ENCODE results near the gene KRTAP10-7.
"Not testable (repeated sequence)": the region's sequence is repeated elsewhere in the genome, so short reads cannot be mapped to it uniquely, and the experiment has no call there.

KRTAP10-7 gene

GRCh38 chr21:44571844-44572782 lies 28.3 kb upstream of the KRTAP10-7 start:
- DNase-seq: no peak

GRCh38 chr21:44572959-44573583 lies 27.3 kb upstream of the KRTAP10-7 start:
- DNase-seq: no peak

DNA sequence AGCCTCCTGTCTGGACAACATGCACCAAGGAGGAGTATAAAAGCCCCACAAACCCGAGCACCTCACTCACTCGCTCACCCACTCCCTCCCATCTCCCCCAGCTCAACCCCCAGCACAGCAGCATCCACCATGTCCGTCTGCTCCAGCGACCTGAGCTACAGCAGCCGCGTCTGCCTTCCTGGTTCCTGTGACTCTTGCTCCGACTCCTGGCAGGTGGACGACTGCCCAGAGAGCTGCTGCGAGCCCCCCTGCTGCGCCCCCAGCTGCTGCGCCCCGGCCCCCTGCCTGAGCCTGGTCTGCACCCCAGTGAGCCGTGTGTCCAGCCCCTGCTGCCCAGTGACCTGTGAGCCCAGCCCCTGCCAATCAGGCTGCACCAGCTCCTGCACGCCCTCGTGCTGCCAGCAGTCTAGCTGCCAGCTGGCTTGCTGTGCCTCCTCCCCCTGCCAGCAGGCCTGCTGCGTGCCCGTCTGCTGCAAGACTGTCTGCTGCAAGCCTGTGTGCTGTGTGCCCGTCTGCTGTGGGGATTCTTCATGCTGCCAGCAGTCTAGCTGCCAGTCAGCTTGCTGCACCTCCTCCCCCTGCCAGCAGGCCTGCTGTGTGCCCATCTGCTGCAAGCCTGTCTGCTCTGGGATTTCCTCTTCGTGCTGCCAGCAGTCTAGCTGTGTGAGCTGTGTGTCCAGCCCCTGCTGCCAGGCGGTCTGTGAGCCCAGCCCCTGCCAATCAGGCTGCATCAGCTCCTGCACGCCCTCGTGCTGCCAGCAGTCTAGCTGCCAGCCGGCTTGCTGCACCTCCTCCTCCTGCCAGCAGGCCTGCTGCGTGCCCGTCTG lies 26.6 kb upstream of the KRTAP10-7 start, which contains the start of gene KRTAP10-4:
TSS of gene KRTAP10-4 (plus strand) at position 100 of the 827 bp plus-strand sequence. CDS start at position 130, 30 bp downstream.
- not testable (repeated sequence) for DNase-seq

- no peak for DNase-seq
Measured at GRCh38 chr21:44574457-44575306, 25.7 kb upstream of the KRTAP10-7 start.

DNA sequence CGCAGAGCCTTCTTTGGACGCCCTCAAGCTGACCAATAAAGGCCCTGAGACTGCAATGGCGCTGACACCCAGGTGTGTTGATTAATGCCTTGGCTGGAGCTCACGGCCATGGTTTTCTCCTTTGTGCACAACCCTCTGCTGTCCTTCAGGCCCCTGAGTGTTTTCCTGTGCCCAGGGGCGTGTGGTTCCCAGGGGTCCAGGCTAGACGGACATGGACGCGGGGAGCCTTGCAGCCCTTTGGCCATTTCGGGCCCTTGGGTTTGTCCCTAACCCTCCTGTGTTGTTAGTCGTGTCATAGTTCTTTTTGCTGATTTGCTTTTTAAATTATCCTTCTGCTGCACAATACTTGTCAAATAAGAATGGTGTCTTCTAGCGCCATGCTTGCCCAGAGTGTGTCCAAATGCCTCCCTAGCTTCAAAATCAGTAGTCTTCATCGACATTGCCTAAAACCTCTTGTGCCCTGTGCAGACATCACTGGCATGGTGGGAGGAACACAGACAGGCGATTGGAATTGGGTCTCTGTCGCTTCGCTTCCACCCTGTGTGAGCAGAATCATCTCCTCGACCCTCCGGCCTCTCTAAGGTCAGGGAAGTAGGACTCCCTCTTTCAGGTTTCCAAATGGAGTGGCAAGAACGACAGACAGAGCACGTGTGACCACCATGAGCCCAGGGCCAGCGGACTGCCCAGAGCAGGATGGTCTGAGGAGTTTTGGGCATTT lies 24.9 kb upstream of the KRTAP10-7 start:
- no peak for DNase-seq

DNA sequence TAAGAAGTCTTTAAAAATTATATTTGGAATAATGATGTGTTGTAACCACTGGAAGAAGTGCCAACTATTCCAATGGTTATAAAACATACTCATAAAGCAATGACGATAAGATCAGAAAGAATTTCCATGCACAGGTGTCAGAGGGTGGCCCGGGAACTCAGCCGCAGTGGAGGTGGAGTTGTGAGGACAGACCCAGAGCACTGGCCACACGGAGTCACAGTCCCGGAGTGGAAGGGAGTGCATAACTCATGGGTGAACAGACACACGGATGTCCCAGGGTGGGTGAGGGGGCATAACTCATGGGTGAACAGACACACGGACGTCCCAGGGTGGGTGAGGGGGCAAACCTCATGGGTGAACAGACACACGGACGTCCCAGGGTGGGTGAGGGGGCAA lies 24.4 kb upstream of the KRTAP10-7 start:
- no peak for DNase-seq

DNA sequence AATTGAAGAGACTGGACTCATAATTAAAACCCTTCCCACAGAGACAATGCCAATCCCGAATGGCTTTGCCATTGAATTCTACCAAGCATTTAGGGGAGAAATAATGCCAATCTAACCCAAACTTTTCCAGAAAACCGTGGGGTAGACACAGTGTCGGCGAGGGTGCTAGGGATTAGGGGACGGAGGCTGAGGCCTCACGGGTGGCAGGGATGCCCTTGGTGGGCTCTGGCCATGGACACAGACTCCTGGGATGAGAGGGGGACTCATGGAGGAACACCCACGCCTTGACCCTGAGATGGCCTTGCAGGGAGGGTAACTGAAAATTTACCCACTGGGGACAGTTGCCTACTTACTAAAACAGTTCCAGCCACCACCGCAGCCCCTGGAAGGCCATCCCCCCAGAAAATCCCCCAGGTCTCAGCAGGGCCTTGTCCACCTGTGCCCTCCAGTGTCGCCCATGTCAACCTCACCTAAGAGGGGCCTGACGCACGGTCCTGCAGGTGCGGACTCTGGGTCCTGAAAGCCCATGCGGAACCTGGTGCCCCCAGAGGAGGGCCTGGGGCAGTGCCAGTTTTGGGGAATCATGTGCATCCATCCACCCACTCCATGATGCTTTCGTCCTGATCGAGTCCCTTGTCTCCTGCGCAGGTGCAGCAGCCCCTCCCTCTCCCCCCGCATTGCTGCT lies 21.9 kb upstream of the KRTAP10-7 start:
- DNase-seq: no peak

DNA sequence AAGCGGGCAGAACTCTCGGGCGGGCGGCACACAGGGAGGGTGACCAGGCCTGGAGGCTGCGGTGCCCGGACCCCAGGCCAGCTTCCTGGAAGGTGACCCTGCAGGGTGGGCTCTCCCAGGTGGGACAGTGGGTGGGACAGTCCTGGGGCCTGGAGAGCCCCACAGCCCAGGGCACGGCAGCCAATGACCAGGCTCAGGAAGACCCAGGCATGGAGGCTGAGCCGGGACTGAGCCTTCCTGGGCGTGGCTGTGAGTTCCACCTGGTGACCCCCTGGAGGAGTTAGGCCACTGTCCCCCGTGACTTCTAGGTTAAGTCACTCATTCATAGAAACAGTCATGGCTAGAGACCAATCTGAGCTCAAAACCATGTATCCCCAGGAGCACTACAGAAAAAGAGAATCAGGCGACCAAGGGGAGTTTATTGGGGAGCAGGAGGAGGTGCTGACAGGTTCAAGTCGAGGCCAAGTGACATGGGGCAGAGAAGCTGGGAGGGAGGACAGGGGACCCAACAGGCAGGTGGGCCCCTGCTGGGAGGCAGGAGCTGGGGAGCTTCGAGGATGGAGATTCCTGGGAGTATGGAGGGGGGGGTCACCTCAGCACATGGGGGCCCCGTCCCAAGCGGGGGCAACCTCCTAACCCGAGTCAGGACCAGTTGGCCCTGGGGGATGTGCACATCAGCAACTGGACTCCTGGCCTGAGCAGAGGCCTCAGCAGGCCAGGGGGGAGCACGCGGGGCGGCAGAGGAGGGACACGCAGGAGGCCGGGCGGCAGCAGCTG lies 21.2 kb upstream of the KRTAP10-7 start:
- DNase-seq: no peak

DNA sequence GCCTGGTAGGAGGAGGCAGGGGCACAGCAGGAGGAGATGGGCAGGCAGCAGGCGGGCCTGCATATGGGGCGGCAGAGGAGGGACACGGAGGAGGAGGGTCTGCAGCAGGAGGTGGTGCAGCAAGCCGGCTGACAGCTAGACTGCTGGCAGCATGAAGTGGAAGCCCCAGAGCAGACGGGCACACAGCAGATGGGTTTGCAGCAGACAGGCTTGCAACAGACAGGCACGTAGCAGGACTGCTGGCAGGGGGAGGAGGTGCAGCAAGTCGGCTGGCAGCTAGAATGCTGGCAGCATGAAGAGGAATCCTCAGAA lies 20.6 kb upstream of the KRTAP10-7 start:
- no peak for DNase-seq

GRCh38 chr21:44580231-44580821 lies 20.1 kb upstream of the KRTAP10-7 start, which contains the start of gene KRTAP10-5:
Gene KRTAP10-5, minus strand, starts transcription at chr21:44580604. Its CDS starts 26 bp downstream, at chr21:44580578.
- not testable (repeated sequence) for DNase-seq

- no peak for DNase-seq
Measured at GRCh38 chr21:44581158-44581557, 19.2 kb upstream of the KRTAP10-7 start.

DNA sequence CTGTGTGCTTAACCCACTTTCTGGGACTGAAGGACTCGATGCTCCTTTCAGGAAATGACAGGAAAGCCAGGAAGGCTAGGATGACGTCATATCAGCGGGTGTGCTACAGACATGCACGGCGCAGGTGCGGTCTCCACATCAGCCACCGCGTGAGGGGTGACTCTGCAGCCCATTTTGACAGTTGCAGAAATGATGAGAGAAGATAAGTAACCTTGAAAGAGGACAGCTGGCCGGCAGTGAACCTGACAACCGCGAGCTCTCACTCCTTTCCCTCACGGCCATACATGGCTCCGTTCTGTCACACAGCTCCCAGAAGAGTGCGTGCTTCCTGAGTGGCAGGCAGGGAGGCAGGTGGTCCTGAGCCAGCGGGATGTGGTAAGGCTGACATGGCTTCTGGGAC lies 18.3 kb upstream of the KRTAP10-7 start:
- DNase-seq: no peak

DNA sequence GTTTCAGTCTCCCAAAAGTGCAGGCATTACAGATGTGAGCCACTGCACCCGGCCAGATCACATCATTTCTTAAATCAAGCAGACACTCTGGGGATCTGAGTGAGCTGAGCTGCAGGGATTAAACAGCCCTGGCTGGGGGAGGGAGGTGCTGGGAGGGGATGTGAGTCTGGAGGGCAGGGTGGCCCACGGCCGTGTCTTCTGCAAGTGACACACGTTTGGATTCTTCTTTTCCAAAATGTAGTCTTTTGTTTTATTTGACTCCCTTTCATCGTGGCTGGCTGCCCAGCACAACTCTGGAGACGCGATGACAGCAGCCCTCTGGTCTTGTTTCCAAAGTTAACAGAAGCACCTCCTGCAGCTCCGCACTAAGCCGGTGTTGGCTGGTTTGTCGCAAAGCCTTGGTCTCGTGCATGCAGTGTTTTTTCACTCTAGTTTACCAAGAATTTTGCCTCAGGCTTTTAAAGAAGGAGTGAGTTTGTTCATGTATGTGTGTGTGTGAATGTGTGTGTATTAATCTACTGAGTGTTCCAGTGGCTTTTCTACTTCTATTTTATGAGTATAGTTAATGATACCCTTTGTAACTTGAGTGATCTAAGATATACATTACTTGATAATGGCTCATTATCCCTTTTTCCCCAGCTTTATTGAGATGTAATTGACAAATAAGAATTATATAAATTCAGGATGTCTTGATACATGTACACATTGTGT lies 17.2 kb upstream of the KRTAP10-7 start:
- DNase-seq: no peak

GRCh38 chr21:44583800-44584147 lies 16.6 kb upstream of the KRTAP10-7 start:
- DNase-seq: peak; percentile 21 to 34

DNA sequence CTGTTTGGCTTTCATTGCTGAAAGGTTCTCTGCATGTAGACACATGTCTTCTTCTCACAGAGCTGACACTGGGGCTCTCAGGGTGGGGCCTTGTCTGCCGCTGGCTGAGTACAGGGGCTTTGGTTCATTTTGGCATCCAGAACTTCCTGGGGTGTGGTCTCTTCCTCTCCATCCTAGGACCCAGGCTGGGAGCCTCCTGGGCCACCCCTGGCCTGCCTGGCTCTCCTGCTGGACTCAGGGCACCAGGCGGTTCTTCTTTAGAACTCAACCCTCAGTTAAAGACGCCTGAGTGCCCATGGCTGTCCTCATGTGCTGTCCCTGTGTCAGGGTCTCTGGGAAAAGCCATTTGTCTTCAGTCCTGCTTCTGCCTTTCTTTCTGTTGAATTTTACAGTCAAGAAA lies 14.5 kb upstream of the KRTAP10-7 start:
- no peak for DNase-seq

DNA sequence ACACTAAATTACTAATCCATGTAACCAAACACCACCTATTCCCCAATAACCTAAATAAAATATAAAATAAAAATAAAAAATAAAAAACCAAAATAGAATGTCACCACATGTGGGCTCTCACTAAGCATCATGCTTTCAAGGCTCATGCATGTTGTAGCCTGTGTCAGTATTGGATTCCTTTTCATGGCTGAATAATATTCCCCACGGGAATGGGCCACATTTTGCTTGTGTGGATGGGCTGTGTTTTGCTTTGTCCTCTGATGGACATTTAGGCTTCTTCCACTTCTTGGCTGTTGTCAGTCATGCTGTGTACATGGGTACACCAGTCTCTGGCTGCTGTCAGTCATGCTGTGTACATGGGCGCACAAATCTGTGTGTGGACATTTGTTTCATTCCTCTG lies 11.3 kb upstream of the KRTAP10-7 start:
- no peak for DNase-seq

GRCh38 chr21:44589586-44590305 lies 10.7 kb upstream of the KRTAP10-7 start:
- no peak for DNase-seq

GRCh38 chr21:44590311-44590721 lies 10.1 kb upstream of the KRTAP10-7 start:
- DNase-seq: no peak
